Loucy (cell line): ENCODE measurements around the gene EIF5A.
"Not testable (repeated sequence)": the region's sequence is repeated elsewhere in the genome, so short reads cannot be mapped to it uniquely, and the experiment has no call there.

Experiments used
- H2AFZ ChIP-seq: fragments of 200-600 bp; sonication (generic); 2 replicates; pipeline ENCODE4 v1.6.0; 2016; ENCODE audit warnings: antibody characterized with exemption, mild to moderate bottlenecking, low read length, moderate library complexity
- H3F3A ChIP-seq: fragments of 200-600 bp; 2 replicates; pipeline ENCODE4 v1.6.0; 2016; ENCODE audit warnings: antibody characterized with exemption, low read depth, mild to moderate bottlenecking
- H3K27me3 ChIP-seq: fragments of 200-600 bp; sonication (generic); 2 replicates; pipeline ENCODE4 v1.6.1; 2014; ENCODE audit warnings: low read length, mild to moderate bottlenecking; ENCODE audit not compliant: insufficient read depth, poor library complexity, severe bottlenecking
- H3K36me3 ChIP-seq: fragments of 200-600 bp; sonication (generic); 2 replicates; pipeline ENCODE4 v1.6.1; 2016; ENCODE audit warnings: low read length; ENCODE audit not compliant: insufficient read depth
- H3K4me1 ChIP-seq: fragments of 200-600 bp; sonication (generic); 2 replicates; pipeline ENCODE4 v1.5.1; 2014; ENCODE audit warnings: low read length, mild to moderate bottlenecking; ENCODE audit not compliant: insufficient read depth, poor library complexity, severe bottlenecking
- H3K4me2 ChIP-seq: fragments of 200-600 bp; sonication (generic); 2 replicates; pipeline ENCODE4 v1.6.0; 2014; ENCODE audit warnings: antibody characterized with exemption, low read length, low read depth, mild to moderate bottlenecking; ENCODE audit not compliant: poor library complexity, severe bottlenecking
- H3K4me3 ChIP-seq: fragments of 200-600 bp; sonication (generic); 2 replicates; pipeline ENCODE4 v1.5.1; 2014; ENCODE audit warnings: low read length, mild to moderate bottlenecking, mixed read lengths; ENCODE audit not compliant: poor library complexity, severe bottlenecking
- H3K79me2 ChIP-seq: fragments of 200-600 bp; sonication (generic); 2 replicates; pipeline ENCODE4 v1.6.1; 2014; ENCODE audit warnings: low read length; ENCODE audit not compliant: insufficient read depth
- H3K9ac ChIP-seq: fragments of 200-600 bp; sonication (generic); 2 replicates; pipeline ENCODE4 v1.6.0; 2014; ENCODE audit warnings: mild to moderate bottlenecking, low read depth, low read length, moderate library complexity; ENCODE audit not compliant: poor library complexity, severe bottlenecking
- H3K9me2 ChIP-seq: fragments of 200-600 bp; sonication (generic); replicated peaks from 2 replicates; pipeline ENCODE4 v1.6.1; 2016; ENCODE audit warnings: low read depth, low read length, mixed read lengths
- H3K9me3 ChIP-seq: fragments of 200-600 bp; sonication (generic); 2 replicates; pipeline ENCODE4 v1.6.1; 2014; ENCODE audit warnings: mild to moderate bottlenecking, antibody characterized with exemption, low read length, low read depth; ENCODE audit not compliant: insufficient read depth
- H4K20me1 ChIP-seq: fragments of 200-600 bp; sonication (generic); 2 replicates; pipeline ENCODE4 v1.6.0; 2014; ENCODE audit warnings: antibody characterized with exemption, low read length, mild to moderate bottlenecking; ENCODE audit not compliant: insufficient read depth, poor library complexity, severe bottlenecking
- CTCF ChIP-seq: fragments of 200-600 bp; sonication (generic); conservative IDR thresholded peaks from 2 replicates; pipeline ENCODE4 v1.5.1; 2014; ENCODE audit warnings: mild to moderate bottlenecking, antibody characterized with exemption, low read length
- EZH2phosphoT487 ChIP-seq: fragments of 200-600 bp; IDR thresholded peaks from 2 replicates; pipeline ENCODE4 v1.6.1; 2018; ENCODE audit warnings: antibody characterized with exemption, mild to moderate bottlenecking, moderate library complexity, borderline replicate concordance

The EIF5A gene

GRCh38 chr17:7334938-7335538 lies 27.6 kb downstream of the EIF5A start:
- TF ChIP-seq EZH2phosphoT487 = no peak
- TF ChIP-seq CTCF = no peak
- H3F3A ChIP-seq = 0 out of 2 replicates have a peak, but pooled peaks cover 2% of the 10 kb centered on the region
- peaks cover 50% of the 10 kb centered on the region for H3K79me2 ChIP-seq
- H3K9me3 ChIP-seq = no peaks in the 10 kb centered on the region
- H2AFZ ChIP-seq = no peak overlapping the region
- peak overlapping the region; percentile 99 for H3K9ac ChIP-seq
- no peaks in the 10 kb centered on the region for H3K27me3 ChIP-seq
- H3K36me3 ChIP-seq = no peaks in the 10 kb centered on the region
- H3K4me3 ChIP-seq = no peak overlapping the region
- peaks cover 54% of the 10 kb centered on the region for H3K4me1 ChIP-seq
- H4K20me1 ChIP-seq = peaks cover 27% of the 10 kb centered on the region
- H3K9me2 ChIP-seq = no peaks in the 10 kb centered on the region
- peak overlapping the region; percentile 88 for H3K4me2 ChIP-seq

- Histone ChIP-seq H3K9ac (peak overlapping the region; percentile 99), H3K4me2 (peak overlapping the region; percentile 88), H3K79me2 (peaks cover 55% of the 10 kb centered on the region), H3K4me3 (peak overlapping the region; percentile 99), H3K4me1 (peaks cover 52% of the 10 kb centered on the region), H4K20me1 (peaks cover 33% of the 10 kb centered on the region)
- H3K9me3 ChIP-seq, H3K36me3 ChIP-seq, H3F3A ChIP-seq, H3K27me3 ChIP-seq, H2AFZ ChIP-seq, H3K9me2 ChIP-seq: not testable (repeated sequence)
These were observed 28.3 kb downstream of the EIF5A start for GRCh38 chr17:7335765-7336164.

- peak within 1 kb of the TSS; percentile 99 for H3K9ac ChIP-seq
- no peaks in the 10 kb centered on the region for H3K27me3 ChIP-seq
- H3K9me3 ChIP-seq = no peaks in the 10 kb centered on the region
- peaks cover 49% of the 10 kb centered on the region for H3K4me1 ChIP-seq
- peak within 1 kb of the TSS; percentile 99 for H3K4me3 ChIP-seq
- H3K9me2 ChIP-seq = no peaks in the 10 kb centered on the region
- peak within 1 kb of the TSS; percentile 88 for H3K4me2 ChIP-seq
- no peak within 1 kb of the TSS for H2AFZ ChIP-seq
- no peaks in the 10 kb centered on the region; the same call in 1 of the 2 replicates for H3K36me3 ChIP-seq
- H3K79me2 ChIP-seq = peaks cover 63% of the 10 kb centered on the region
- peaks cover 40% of the 10 kb centered on the region for H4K20me1 ChIP-seq
- no peak for TF ChIP-seq EZH2phosphoT487
- TF ChIP-seq CTCF = no peak
- H3F3A ChIP-seq = 0 out of 2 replicates have a peak, but pooled peaks cover 2% of the 10 kb centered on the region
These were observed 29.1 kb downstream of the EIF5A start, which contains the start of gene ACAP1 for GRCh38 chr17:7336240-7337175. TSS of gene ACAP1 (plus strand) at chr17:7336529. CDS start at chr17:7336735, 206 bp downstream.

- H3F3A ChIP-seq, H3K9me3 ChIP-seq, H3K9me2 ChIP-seq, H3K36me3 ChIP-seq, H2AFZ ChIP-seq, H3K27me3 ChIP-seq: not testable (repeated sequence)
- Histone ChIP-seq H3K4me3 (peak overlapping the region; percentile 99), H3K9ac (peak overlapping the region; percentile 99), H3K79me2 (peaks cover 70% of the 10 kb centered on the region), H4K20me1 (peaks cover 43% of the 10 kb centered on the region), H3K4me2 (peak overlapping the region; percentile 88), H3K4me1 (peaks cover 40% of the 10 kb centered on the region)
These were observed 30.2 kb downstream of the EIF5A start for GRCh38 chr17:7337600-7337999.
